Esophagus muscularis mucosa (tissue), 4 donors: ENCODE data around the gene IFT43.

ENCODE experiments used
- CTCF ChIP-seq, 3 experiments: fragments of 200-600 bp in 2 of 3; fragments of 450-650 bp in 1 of 3; sonication (generic) in 2 of 3; IDR thresholded peaks; one replicate each; pipeline ENCODE4 v1.5.1; 2017 to 2019; ENCODE audit warnings: antibody characterized with exemption in 3 of 3, mild to moderate bottlenecking in 2 of 3, moderate library complexity in 1 of 3
- EP300 ChIP-seq: sonication (generic); formaldehyde crosslinking; IDR thresholded peaks from one replicate; pipeline ENCODE4 v1.6.1; 2017; ENCODE audit warnings: antibody characterized with exemption
- POLR2A ChIP-seq: fragments of 450-650 bp; IDR thresholded peaks from one replicate; pipeline ENCODE4 v1.6.1; 2017; ENCODE audit warnings: antibody characterized with exemption, moderate library complexity, mild to moderate bottlenecking, low read depth
- POLR2AphosphoS5 ChIP-seq, 2 donors: sonication (generic); formaldehyde crosslinking; IDR thresholded peaks; one replicate each; pipeline ENCODE4 v1.6.1; 2017; ENCODE audit warnings: antibody characterized with exemption in 2 of 2

DNA sequence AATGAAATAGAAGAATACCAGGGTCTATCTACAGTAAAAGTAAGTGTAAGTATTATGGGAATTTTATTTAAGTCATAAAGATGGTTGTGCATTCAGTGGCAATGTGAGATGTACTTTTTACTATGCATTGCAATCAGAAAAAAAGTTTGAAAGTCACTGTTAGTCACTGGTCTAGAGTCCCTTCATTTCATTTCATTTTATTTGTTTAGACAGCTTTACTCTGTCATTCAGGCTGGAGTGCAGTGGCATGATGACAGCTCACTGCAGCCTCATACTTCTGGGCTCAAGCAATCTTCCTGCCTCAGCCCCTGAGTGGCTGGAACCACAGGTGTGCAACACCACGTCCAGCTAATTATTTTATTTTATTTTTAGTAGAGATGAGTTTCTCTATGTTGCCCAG, 46.4 kb upstream of the IFT43 start:
- TF ChIP-seq CTCF (IDR thresholded peaks at IDR 0.05): no peak
- no peak for TF ChIP-seq POLR2A
- TF ChIP-seq EP300: no peak
- no peak for TF ChIP-seq POLR2AphosphoS5 (IDR thresholded peaks at IDR 0.05)
